Spinal cord (tissue), 10 donors: ENCODE results near the gene GATM. TPM values are rescaled to one million over a fixed set of nuclear protein-coding genes. Genes with fewer than 3 reads are reported as not detected.
A peak's percentile ranks its signal among the peaks of the same experiment; 100 is the strongest.

Source experiments
- DNase-seq, 6 donors: peaks; one replicate each; pipeline versions ENCODE4 v3.0.0 to v3.0.0-alpha.2; 2013 to 2015; ENCODE audit warnings: low spot score in 6 of 6, low read depth in 4 of 6
- H3K27ac ChIP-seq: one replicate; pipeline ENCODE4 v1.5.1; 2013; ENCODE audit warnings: low read depth, low read length, control low read depth
- H3K27me3 ChIP-seq: one replicate; pipeline ENCODE4 v1.6.1; 2013; ENCODE audit warnings: low read length; ENCODE audit not compliant: control insufficient read depth, insufficient read depth
- H3K36me3 ChIP-seq: one replicate; pipeline ENCODE4 v1.6.1; 2013; ENCODE audit warnings: low read length; ENCODE audit not compliant: control insufficient read depth, insufficient read depth
- H3K4me1 ChIP-seq: one replicate; pipeline ENCODE4 v1.6.1; 2013; ENCODE audit warnings: low read length; ENCODE audit not compliant: control insufficient read depth, insufficient read depth
- H3K4me3 ChIP-seq: one replicate; pipeline ENCODE4 v1.5.1; 2013; ENCODE audit warnings: low read depth, low read length, control low read depth
- H3K9me3 ChIP-seq: one replicate; pipeline ENCODE4 v1.6.1; 2013; ENCODE audit warnings: low read length; ENCODE audit not compliant: control insufficient read depth, insufficient read depth
- WGBS: methylation state at CpG from one replicate; pipeline ENCODE4 v1.1.5; 2013; ENCODE audit warnings: missing lambda C conversion rate; ENCODE audit not compliant: insufficient coverage; 5-methylcytosine and 5-hydroxymethylcytosine counted together
- polyA plus RNA-seq, 2 donors: library from polyadenylated mRNA; unstranded; fragments of 120-200 nt; gene quantifications; one replicate each; pipeline ENCODE4 v1.2.1, GENCODE V29; 2013; ENCODE audit not compliant: insufficient read length in 2 of 2
- total RNA-seq, 2 donors: library from RNA; depleted of rRNA in 1 of 2; stranded (reverse); fragments of 120-200 nt in 1 of 2; fragments of >200 nt in 1 of 2; gene quantifications; one replicate each; pipeline versions ENCODE4 v1.2.3 to v1.2.4, GENCODE V29; 2013 to 2014
- donor health status: healthy.

Gene GATM
- total and polyA plus RNA-seq, 4 donors = 142 to 279 (median 200) TPM

- DNase-seq = peak in 2 of 6 donors; percentile 4 to 61
- peak overlapping the region; percentile 91 for H3K4me3 ChIP-seq
- H3K27me3 ChIP-seq = no peaks in the 10 kb centered on the region
- under 1% methylated on average over 78 of the region's 79 CpGs for whole genome bisulfite sequencing
- peak overlapping the region; percentile 92 for H3K27ac ChIP-seq
- peaks cover 8% of the 10 kb centered on the region for H3K36me3 ChIP-seq
- peaks cover 10% of the 10 kb centered on the region for H3K4me1 ChIP-seq
- H3K9me3 ChIP-seq = no peaks in the 10 kb centered on the region
These were observed 24.9 kb upstream of the GATM start for GRCh38 chr15:45402955-45403877.

- under 1% methylated on average over 84 of the region's 84 CpGs for WGBS
- no peaks in the 10 kb centered on the region for H3K9me3 ChIP-seq
- peak; percentile 96 to 100 (median 98) for DNase-seq
- H3K36me3 ChIP-seq = peaks cover 6% of the 10 kb centered on the region
- H3K4me1 ChIP-seq = peaks cover 10% of the 10 kb centered on the region
- H3K27me3 ChIP-seq = no peaks in the 10 kb centered on the region
- H3K27ac ChIP-seq = peak overlapping the region; percentile 92
- H3K4me3 ChIP-seq = peak overlapping the region; percentile 91
These were observed 24.0 kb upstream of the GATM start for GRCh38 chr15:45402162-45402954.

GRCh38 chr15:45401665-45402161, 23.4 kb upstream of the GATM start:
- Histone ChIP-seq H3K9me3 (no peaks in the 10 kb centered on the region), H3K4me3 (peak overlapping the region; percentile 91), H3K27me3 (no peaks in the 10 kb centered on the region), H3K36me3 (peaks cover 2% of the 10 kb centered on the region), H3K4me1 (peaks cover 10% of the 10 kb centered on the region), H3K27ac (peak overlapping the region; percentile 92)
- no peak for DNase-seq
- WGBS = 0% methylated on average over 11 of the region's 12 CpGs

- Histone ChIP-seq H3K9me3 (no peaks in the 10 kb centered on the region), H3K4me1 (peaks cover 8% of the 10 kb centered on the region), H3K4me3 (no peak overlapping the region), H3K27ac (no peak overlapping the region), H3K27me3 (no peaks in the 10 kb centered on the region), H3K36me3 (peaks cover 2% of the 10 kb centered on the region)
- DNase-seq = peak in 3 of 6 donors; percentile 52 to 89 (median 84)
- WGBS = 82% methylated on average over 2 of the region's 6 CpGs
These were observed 21.3 kb upstream of the GATM start for GRCh38 chr15:45399381-45400212.

- no peaks in the 10 kb centered on the region for H3K36me3 ChIP-seq
- WGBS = 67% methylated on average over 1 of the region's 6 CpGs
- H3K27ac ChIP-seq = no peak overlapping the region
- no peaks in the 10 kb centered on the region for H3K9me3 ChIP-seq
- no peaks in the 10 kb centered on the region for H3K4me1 ChIP-seq
- H3K27me3 ChIP-seq = no peaks in the 10 kb centered on the region
- no peak for DNase-seq
- no peak overlapping the region for H3K4me3 ChIP-seq
These were observed 18.8 kb upstream of the GATM start for GRCh38 chr15:45397116-45397665.

GRCh38 chr15:45395943-45396342, 17.6 kb upstream of the GATM start:
- no CpG with 5 or more reads among the region's 4 CpGs for WGBS
- no peaks in the 10 kb centered on the region for H3K9me3 ChIP-seq
- H3K4me3 ChIP-seq = no peak overlapping the region
- H3K27me3 ChIP-seq = no peaks in the 10 kb centered on the region
- H3K27ac ChIP-seq = no peak overlapping the region
- no peak for DNase-seq
- H3K4me1 ChIP-seq = no peaks in the 10 kb centered on the region
- H3K36me3 ChIP-seq = no peaks in the 10 kb centered on the region

- H3K27me3 ChIP-seq = no peaks in the 10 kb centered on the region
- no peak for DNase-seq
- no peaks in the 10 kb centered on the region for H3K9me3 ChIP-seq
- 71% methylated on average over 2 of the region's 2 CpGs for WGBS
- H3K4me1 ChIP-seq = no peaks in the 10 kb centered on the region
- no peak overlapping the region for H3K4me3 ChIP-seq
- peak overlapping the region; percentile 42 for H3K27ac ChIP-seq
- H3K36me3 ChIP-seq = no peaks in the 10 kb centered on the region
These were observed 16.3 kb upstream of the GATM start for GRCh38 chr15:45394681-45395080.

- no peaks in the 10 kb centered on the region for H3K4me1 ChIP-seq
- no peak for DNase-seq
- no peaks in the 10 kb centered on the region for H3K9me3 ChIP-seq
- H3K27ac ChIP-seq = no peak overlapping the region
- no peak overlapping the region for H3K4me3 ChIP-seq
- no peaks in the 10 kb centered on the region for H3K36me3 ChIP-seq
- H3K27me3 ChIP-seq = no peaks in the 10 kb centered on the region
- WGBS = no CpG with 5 or more reads among the region's 3 CpGs
These were observed 15.5 kb upstream of the GATM start for GRCh38 chr15:45393851-45394250.

- H3K27ac ChIP-seq = no peak overlapping the region
- H3K9me3 ChIP-seq = no peaks in the 10 kb centered on the region
- no peak for DNase-seq
- H3K4me3 ChIP-seq = no peak overlapping the region
- no peaks in the 10 kb centered on the region for H3K36me3 ChIP-seq
- no peaks in the 10 kb centered on the region for H3K4me1 ChIP-seq
- H3K27me3 ChIP-seq = no peaks in the 10 kb centered on the region
These were observed 14.2 kb upstream of the GATM start for GRCh38 chr15:45392584-45392855.
